Neural progenitor cell (in vitro differentiated cells): ENCODE measurements around the gene FAM219B.

Experiments
- EZH2 ChIP-seq: fragments of 200-600 bp; sonication (generic); IDR thresholded peaks from 2 replicates; pipeline ENCODE4 v1.6.1; 2017; ENCODE audit warnings: antibody characterized with exemption, mild to moderate bottlenecking, moderate library complexity
- EZH2phosphoT487 ChIP-seq: fragments of 200-600 bp; sonication (generic); IDR thresholded peaks from 2 replicates; pipeline ENCODE4 v1.6.1; 2017; ENCODE audit warnings: antibody characterized with exemption
- TF ChIP-seq, protein P1 (sequence below): fragments of 200-600 bp; sonication (generic); IDR thresholded peaks from 2 replicates; pipeline ENCODE4 v1.5.1; 2017; ENCODE audit warnings: antibody characterized with exemption, mild to moderate bottlenecking

GRCh38 chr15:74873036-74873755 lies 33.5 kb downstream of the FAM219B start, which contains the start of gene SCAMP2:
- TF ChIP-seq, protein P1, sequence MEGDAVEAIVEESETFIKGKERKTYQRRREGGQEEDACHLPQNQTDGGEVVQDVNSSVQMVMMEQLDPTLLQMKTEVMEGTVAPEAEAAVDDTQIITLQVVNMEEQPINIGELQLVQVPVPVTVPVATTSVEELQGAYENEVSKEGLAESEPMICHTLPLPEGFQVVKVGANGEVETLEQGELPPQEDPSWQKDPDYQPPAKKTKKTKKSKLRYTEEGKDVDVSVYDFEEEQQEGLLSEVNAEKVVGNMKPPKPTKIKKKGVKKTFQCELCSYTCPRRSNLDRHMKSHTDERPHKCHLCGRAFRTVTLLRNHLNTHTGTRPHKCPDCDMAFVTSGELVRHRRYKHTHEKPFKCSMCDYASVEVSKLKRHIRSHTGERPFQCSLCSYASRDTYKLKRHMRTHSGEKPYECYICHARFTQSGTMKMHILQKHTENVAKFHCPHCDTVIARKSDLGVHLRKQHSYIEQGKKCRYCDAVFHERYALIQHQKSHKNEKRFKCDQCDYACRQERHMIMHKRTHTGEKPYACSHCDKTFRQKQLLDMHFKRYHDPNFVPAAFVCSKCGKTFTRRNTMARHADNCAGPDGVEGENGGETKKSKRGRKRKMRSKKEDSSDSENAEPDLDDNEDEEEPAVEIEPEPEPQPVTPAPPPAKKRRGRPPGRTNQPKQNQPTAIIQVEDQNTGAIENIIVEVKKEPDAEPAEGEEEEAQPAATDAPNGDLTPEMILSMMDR, result no peak
- TF ChIP-seq EZH2phosphoT487 (no peak), EZH2 (no peak)
